Colonic mucosa (tissue), 4 donors: ENCODE data around the gene SAFB2. TPM values are rescaled to one million over a fixed set of nuclear protein-coding genes. Genes with fewer than 3 reads are reported as not detected.

Source experiments
- DNase-seq: peaks from one replicate; pipeline ENCODE4 v3.0.0-alpha.2; 2020
- H3K27ac ChIP-seq: fragments of 200-600 bp; one replicate; pipeline ENCODE4 v1.8.0; 2021
- H3K27me3 ChIP-seq: fragments of 200-600 bp; one replicate; pipeline ENCODE4 v1.8.0; 2021
- H3K36me3 ChIP-seq: fragments of 200-600 bp; one replicate; pipeline ENCODE4 v1.8.0; 2021
- H3K4me1 ChIP-seq: fragments of 200-600 bp; one replicate; pipeline ENCODE4 v1.8.0; 2021; ENCODE audit warnings: mild to moderate bottlenecking
- H3K4me3 ChIP-seq: fragments of 200-600 bp; one replicate; pipeline ENCODE4 v1.8.0; 2021
- H3K9ac ChIP-seq, 2 donors: one replicate each; pipeline ENCODE4 v1.7.0; 2013; ENCODE audit warnings: control low read depth in 2 of 2, low read depth in 2 of 2, low read length in 2 of 2
- H3K9me3 ChIP-seq: fragments of 200-600 bp; one replicate; pipeline ENCODE4 v1.8.0; 2021
- intact Hi-C: fragments of 100-400 bp; cut with DNase I; formaldehyde crosslinking; loops from one replicate; pipeline ENCODE4 v1.14.1; 2022
- total RNA-seq, 2 donors: library from RNA; stranded (reverse); fragmentation: NEBNext Ultra II Directional in 1 of 2; extraction: Animal tissue kit (Norgen Biotek cat#: 25700) in 1 of 2; gene quantifications; one replicate each; pipeline ENCODE4 v1.2.1, GENCODE V29; 2021
- TF ChIP-seq, protein P1 (sequence below): fragments of 200-600 bp; IDR thresholded peaks from one replicate; pipeline ENCODE4 v1.8.0; 2022; ENCODE audit warnings: antibody characterized with exemption, mild to moderate bottlenecking
- donor health status: healthy.
- donor health status: DM: no; HTN: no; CAD: no.
- donor health status: DM: no; HTN: no; CAD: no.

SAFB2 gene
- total RNA-seq, 2 donors from 2014 or later = 46.1 to 108 TPM

DNA sequence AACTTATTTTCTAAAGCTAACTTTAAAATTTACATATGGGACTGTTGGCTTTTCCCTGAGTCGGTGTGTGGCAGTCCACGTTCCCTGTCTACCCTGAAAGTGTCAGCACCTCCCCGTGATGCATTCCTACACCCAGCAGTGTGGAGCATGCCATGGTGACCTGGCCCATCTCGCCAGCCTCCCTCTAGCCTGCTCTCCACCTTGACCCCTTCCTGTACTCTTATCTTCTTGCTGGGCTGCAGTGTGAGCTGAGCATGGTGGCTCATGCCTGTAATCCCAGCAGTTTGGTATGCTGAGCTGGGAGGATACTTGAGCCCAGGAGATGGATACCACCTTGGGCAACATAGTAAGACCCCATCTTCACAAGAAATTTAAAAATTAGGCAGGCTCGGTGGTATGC is 32.4 kb upstream of the SAFB2 start:
- peaks cover 25% of the 10 kb centered on the region for H3K36me3 ChIP-seq
- no peaks in the 10 kb centered on the region for H3K27me3 ChIP-seq
- H3K9me3 ChIP-seq = no peaks in the 10 kb centered on the region
- intact Hi-C loops = no loop called here
- H3K4me3 ChIP-seq = no peak overlapping the region
- no peak for DNase-seq
- H3K9ac ChIP-seq = no peak overlapping the region
- no peak overlapping the region for H3K27ac ChIP-seq
- H3K4me1 ChIP-seq = no peaks in the 10 kb centered on the region
- TF ChIP-seq, protein P1, sequence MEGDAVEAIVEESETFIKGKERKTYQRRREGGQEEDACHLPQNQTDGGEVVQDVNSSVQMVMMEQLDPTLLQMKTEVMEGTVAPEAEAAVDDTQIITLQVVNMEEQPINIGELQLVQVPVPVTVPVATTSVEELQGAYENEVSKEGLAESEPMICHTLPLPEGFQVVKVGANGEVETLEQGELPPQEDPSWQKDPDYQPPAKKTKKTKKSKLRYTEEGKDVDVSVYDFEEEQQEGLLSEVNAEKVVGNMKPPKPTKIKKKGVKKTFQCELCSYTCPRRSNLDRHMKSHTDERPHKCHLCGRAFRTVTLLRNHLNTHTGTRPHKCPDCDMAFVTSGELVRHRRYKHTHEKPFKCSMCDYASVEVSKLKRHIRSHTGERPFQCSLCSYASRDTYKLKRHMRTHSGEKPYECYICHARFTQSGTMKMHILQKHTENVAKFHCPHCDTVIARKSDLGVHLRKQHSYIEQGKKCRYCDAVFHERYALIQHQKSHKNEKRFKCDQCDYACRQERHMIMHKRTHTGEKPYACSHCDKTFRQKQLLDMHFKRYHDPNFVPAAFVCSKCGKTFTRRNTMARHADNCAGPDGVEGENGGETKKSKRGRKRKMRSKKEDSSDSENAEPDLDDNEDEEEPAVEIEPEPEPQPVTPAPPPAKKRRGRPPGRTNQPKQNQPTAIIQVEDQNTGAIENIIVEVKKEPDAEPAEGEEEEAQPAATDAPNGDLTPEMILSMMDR = no peak

DNA sequence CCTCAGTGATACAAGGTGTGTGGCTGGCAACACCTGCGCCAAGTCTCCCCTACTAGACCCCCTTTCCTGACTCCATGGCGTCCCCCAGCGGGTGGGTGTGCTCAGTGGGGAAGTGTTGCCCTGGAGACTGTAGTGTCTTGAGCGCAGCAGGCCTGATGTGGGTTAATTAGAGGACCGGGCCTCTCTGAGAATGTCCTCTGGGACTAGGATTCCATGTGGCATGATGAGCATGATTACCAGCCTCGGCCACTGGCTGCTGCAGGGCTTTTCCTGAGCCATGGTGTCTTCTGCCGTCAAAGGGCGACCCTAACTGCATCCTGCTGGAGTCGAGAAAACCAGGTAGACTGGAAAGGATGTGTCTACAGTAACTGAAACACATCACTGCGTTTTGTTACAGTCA is 29.7 kb upstream of the SAFB2 start:
- TF ChIP-seq, protein P1 = no peak
- H3K27ac ChIP-seq = no peak overlapping the region
- no peaks in the 10 kb centered on the region for H3K4me1 ChIP-seq
- no peaks in the 10 kb centered on the region for H3K9me3 ChIP-seq
- DNase-seq = no peak
- no peak overlapping the region for H3K9ac ChIP-seq
- H3K36me3 ChIP-seq = peaks cover 19% of the 10 kb centered on the region
- intact Hi-C loops = no loop called here
- no peak overlapping the region for H3K4me3 ChIP-seq
- H3K27me3 ChIP-seq = no peaks in the 10 kb centered on the region

- H3K36me3 ChIP-seq = peaks cover 19% of the 10 kb centered on the region
- H3K9ac ChIP-seq = no peak overlapping the region
- no peak overlapping the region for H3K27ac ChIP-seq
- H3K27me3 ChIP-seq = no peaks in the 10 kb centered on the region
- H3K9me3 ChIP-seq = no peaks in the 10 kb centered on the region
- no peaks in the 10 kb centered on the region for H3K4me1 ChIP-seq
- DNase-seq = no peak
- intact Hi-C loops = no loop called here
- TF ChIP-seq, protein P1 = no peak
- H3K4me3 ChIP-seq = no peak overlapping the region
Measured at GRCh38 chr19:5651361-5651760, 28.8 kb upstream of the SAFB2 start.

DNA sequence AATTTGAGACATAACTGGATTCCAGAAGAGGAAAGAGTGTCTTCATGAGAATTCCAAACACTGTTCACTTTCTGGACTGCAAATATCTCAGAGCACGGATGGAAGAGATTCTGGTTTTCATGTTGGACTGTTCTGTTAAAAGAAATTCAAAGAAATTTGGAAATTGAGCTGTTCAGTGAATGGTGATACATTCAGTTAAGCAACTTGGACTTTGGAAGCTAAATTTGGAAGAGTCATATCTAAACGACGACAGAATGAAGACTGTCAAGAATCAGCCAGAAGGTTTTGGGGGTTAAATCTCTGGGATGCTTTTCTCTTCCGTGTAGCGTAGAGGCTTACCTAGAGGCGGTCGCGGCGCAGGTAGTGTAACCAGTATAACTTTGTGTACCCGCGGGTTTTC is 25.9 kb upstream of the SAFB2 start:
- H3K27me3 ChIP-seq = no peaks in the 10 kb centered on the region
- no peak overlapping the region for H3K27ac ChIP-seq
- H3K9ac ChIP-seq = no peak overlapping the region
- no peak overlapping the region for H3K4me3 ChIP-seq
- H3K9me3 ChIP-seq = no peaks in the 10 kb centered on the region
- no peak for DNase-seq
- TF ChIP-seq, protein P1 = no peak
- H3K4me1 ChIP-seq = no peaks in the 10 kb centered on the region
- intact Hi-C loops = no loop called here
- H3K36me3 ChIP-seq = peaks cover 32% of the 10 kb centered on the region

DNA sequence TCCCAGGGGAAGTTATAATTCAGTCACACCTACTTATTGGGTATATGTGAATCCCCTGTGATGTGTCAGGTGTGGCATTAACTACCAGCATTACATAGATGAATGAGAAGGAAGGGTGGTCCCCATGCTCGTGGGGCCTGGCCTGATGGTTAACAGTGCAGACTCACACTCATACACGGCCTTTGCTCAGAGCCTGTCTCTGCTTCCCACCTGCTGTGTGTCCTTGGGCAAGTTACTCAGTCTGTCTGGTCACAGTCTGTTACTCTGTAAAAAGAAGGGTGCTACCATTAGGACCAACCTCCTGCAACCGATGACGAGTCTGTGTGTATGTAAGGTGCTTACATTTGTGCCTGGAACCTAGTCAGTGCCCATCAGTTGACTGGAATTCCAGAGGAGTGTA is 24.1 kb upstream of the SAFB2 start:
- Histone ChIP-seq H3K27me3 (no peaks in the 10 kb centered on the region), H3K27ac (no peak overlapping the region), H3K4me3 (no peak overlapping the region), H3K9me3 (no peaks in the 10 kb centered on the region), H3K9ac (no peak overlapping the region), H3K4me1 (no peaks in the 10 kb centered on the region), H3K36me3 (peaks cover 26% of the 10 kb centered on the region)
- no peak for DNase-seq
- TF ChIP-seq, protein P1 = no peak
- intact Hi-C loops = no loop called here

GRCh38 chr19:5645409-5645808 is 22.8 kb upstream of the SAFB2 start:
- no peaks in the 10 kb centered on the region for H3K4me1 ChIP-seq
- no peak for DNase-seq
- H3K4me3 ChIP-seq = no peak overlapping the region
- intact Hi-C loops = no loop called here
- TF ChIP-seq, protein P1 = no peak
- H3K27me3 ChIP-seq = no peaks in the 10 kb centered on the region
- peaks cover 30% of the 10 kb centered on the region for H3K36me3 ChIP-seq
- no peaks in the 10 kb centered on the region for H3K9me3 ChIP-seq
- no peak overlapping the region for H3K27ac ChIP-seq
- H3K9ac ChIP-seq = no peak overlapping the region
